Loucy (cell line): ENCODE data around the gene TCP11L1.

Experiments used
- EZH2phosphoT487 ChIP-seq: fragments of 200-600 bp; IDR thresholded peaks from 2 replicates; pipeline ENCODE4 v1.6.1; 2018; ENCODE audit warnings: antibody characterized with exemption, mild to moderate bottlenecking, moderate library complexity, borderline replicate concordance
- TF ChIP-seq, protein P1 (sequence below): fragments of 200-600 bp; sonication (generic); conservative IDR thresholded peaks from 2 replicates; pipeline ENCODE4 v1.5.1; 2014; ENCODE audit warnings: mild to moderate bottlenecking, antibody characterized with exemption, low read length

DNA sequence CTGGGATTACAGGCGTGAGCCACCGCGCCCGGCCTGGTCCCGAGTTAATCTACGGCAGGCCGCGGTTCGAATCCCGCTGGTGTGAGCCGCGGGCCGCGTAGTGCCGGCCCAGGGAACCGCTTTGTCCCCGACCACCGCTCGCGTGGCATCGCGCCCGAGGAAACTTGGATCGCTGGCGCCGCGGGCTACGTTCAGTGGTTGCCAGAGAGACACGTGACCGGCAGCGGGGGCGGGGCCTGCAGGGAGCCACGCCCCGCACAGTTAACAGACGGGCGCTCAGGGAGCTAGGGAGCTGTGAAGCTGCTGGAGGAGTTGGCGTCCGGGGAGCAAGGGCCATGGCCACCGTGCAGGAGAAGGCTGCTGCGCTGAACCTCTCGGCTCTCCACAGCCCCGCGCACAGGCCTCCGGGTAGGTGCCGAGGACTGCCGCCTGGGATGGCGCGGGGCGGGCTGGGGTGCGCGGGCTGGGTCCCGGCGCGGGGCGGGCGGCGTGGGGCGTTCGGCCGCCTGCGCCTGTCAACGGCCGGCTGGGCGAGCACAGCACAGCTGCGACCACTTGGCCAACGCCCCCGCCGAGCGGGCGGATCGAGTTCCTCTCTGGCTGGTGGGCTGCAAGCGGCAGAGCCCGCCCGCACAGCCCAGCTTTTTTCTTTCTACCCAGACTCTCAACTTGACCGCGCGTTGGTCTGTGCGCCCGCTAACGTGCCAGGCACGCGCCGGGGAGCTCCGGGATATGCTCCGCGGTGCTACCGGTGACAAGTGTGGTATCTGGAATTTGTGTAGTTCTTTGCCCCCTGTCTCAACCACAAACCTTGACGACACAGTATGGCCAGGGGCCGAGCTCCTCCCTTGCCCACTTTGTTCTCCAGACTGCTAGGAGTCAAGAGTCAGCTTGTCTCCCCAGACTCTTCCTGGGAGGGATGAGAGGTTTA lies 23.5 kb upstream of the TCP11L1 start, which contains the start of gene DEPDC7:
- TF ChIP-seq, protein P1, sequence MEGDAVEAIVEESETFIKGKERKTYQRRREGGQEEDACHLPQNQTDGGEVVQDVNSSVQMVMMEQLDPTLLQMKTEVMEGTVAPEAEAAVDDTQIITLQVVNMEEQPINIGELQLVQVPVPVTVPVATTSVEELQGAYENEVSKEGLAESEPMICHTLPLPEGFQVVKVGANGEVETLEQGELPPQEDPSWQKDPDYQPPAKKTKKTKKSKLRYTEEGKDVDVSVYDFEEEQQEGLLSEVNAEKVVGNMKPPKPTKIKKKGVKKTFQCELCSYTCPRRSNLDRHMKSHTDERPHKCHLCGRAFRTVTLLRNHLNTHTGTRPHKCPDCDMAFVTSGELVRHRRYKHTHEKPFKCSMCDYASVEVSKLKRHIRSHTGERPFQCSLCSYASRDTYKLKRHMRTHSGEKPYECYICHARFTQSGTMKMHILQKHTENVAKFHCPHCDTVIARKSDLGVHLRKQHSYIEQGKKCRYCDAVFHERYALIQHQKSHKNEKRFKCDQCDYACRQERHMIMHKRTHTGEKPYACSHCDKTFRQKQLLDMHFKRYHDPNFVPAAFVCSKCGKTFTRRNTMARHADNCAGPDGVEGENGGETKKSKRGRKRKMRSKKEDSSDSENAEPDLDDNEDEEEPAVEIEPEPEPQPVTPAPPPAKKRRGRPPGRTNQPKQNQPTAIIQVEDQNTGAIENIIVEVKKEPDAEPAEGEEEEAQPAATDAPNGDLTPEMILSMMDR: no peak
- TF ChIP-seq EZH2phosphoT487: no peak
